IPS-18a (cell line): ENCODE data around the gene RGCC.
A peak's percentile ranks its signal among the peaks of the same experiment; 100 is the strongest.
"Not testable (repeated sequence)": the region's sequence is repeated elsewhere in the genome, so short reads cannot be mapped to it uniquely, and the experiment has no call there.

Experiments
- H3K27ac ChIP-seq: one replicate; pipeline ENCODE4 v1.5.1; 2013; ENCODE audit warnings: low read length
- H3K27me3 ChIP-seq: one replicate; pipeline ENCODE4 v1.6.1; 2013; ENCODE audit warnings: mild to moderate bottlenecking, low read length; ENCODE audit not compliant: control insufficient read depth, insufficient read depth
- H3K36me3 ChIP-seq: one replicate; pipeline ENCODE4 v1.6.1; 2013; ENCODE audit warnings: low read depth, low read length; ENCODE audit not compliant: control insufficient read depth
- H3K4me1 ChIP-seq: one replicate; pipeline ENCODE4 v1.6.1; 2013; ENCODE audit warnings: low read depth, low read length; ENCODE audit not compliant: control insufficient read depth
- H3K4me3 ChIP-seq: one replicate; pipeline ENCODE4 v1.5.1; 2013; ENCODE audit warnings: low read length
- H3K9ac ChIP-seq: one replicate; pipeline ENCODE4 v1.6.1; 2013; ENCODE audit warnings: mild to moderate bottlenecking, low read length, moderate library complexity
- H3K9me3 ChIP-seq: one replicate; pipeline ENCODE4 v1.6.1; 2013; ENCODE audit warnings: low read depth, low read length; ENCODE audit not compliant: control insufficient read depth

The RGCC gene

GRCh38 chr13:41421330-41421729 is 36.0 kb upstream of the RGCC start:
- H3K27me3 ChIP-seq, H3K4me1 ChIP-seq, H3K27ac ChIP-seq, H3K4me3 ChIP-seq, H3K9ac ChIP-seq, H3K36me3 ChIP-seq, H3K9me3 ChIP-seq: not testable (repeated sequence)

- H3K4me1 ChIP-seq, H3K27me3 ChIP-seq, H3K9me3 ChIP-seq, H3K27ac ChIP-seq, H3K36me3 ChIP-seq, H3K9ac ChIP-seq, H3K4me3 ChIP-seq: not testable (repeated sequence)
Observed at GRCh38 chr13:41421983-41422382, 35.4 kb upstream of the RGCC start.

GRCh38 chr13:41423259-41423658 is 34.1 kb upstream of the RGCC start:
- not testable (repeated sequence) for H3K4me3 ChIP-seq, H3K9ac ChIP-seq, H3K9me3 ChIP-seq, H3K27ac ChIP-seq, H3K4me1 ChIP-seq, H3K36me3 ChIP-seq
- peaks cover 10% of the 10 kb centered on the region for H3K27me3 ChIP-seq

GRCh38 chr13:41424675-41425074 is 32.7 kb upstream of the RGCC start:
- not testable (repeated sequence) for H3K9ac ChIP-seq, H3K27ac ChIP-seq, H3K4me3 ChIP-seq, H3K9me3 ChIP-seq, H3K4me1 ChIP-seq, H3K36me3 ChIP-seq
- H3K27me3 ChIP-seq, result peaks cover 10% of the 10 kb centered on the region

DNA sequence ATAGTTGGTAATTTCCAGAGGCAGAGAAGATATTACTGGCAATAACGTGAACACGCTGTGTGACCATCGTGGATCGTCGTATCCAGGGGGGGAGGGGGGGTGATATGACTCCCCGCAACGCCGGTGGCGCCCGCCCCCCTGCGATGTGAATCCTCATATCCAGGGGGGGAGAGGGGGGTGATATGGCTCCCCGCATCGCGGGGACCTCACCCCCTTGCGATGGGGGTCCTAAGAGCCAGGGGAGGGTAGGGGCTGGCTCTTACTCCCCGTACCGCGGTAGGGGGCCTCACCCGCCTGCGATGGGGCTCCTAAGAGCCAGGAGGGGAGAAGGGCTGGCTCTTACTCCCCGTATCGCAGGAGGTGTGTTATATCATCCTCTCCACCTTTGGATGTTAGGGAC is 31.3 kb upstream of the RGCC start:
- Histone ChIP-seq H3K9ac (no peak overlapping the region), H3K4me3 (no peak overlapping the region), H3K4me1 (no peaks in the 10 kb centered on the region), H3K27me3 (peaks cover 10% of the 10 kb centered on the region), H3K36me3 (no peaks in the 10 kb centered on the region), H3K27ac (no peak overlapping the region), H3K9me3 (no peaks in the 10 kb centered on the region)

DNA sequence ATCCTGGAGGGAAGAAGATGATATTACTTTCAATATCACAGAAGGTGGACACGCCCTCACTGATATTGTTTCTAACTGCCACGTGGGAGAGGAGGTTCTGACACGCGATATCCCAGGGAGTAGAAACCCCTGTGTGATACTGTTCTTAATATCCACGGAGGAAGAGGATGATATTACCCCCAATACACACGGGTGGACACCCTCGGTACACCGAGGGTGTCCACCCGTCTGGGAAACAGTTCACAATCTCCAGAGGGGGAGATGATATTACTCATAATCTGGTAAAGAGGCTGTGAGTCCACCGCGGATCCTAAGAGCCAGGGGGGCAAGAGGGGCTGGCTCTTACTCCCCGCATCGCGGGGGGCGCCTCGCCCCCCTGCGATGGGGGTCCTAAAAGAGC is 29.7 kb upstream of the RGCC start:
- Histone ChIP-seq H3K9me3 (no peaks in the 10 kb centered on the region), H3K9ac (no peak overlapping the region), H3K27ac (no peak overlapping the region), H3K27me3 (peaks cover 10% of the 10 kb centered on the region), H3K36me3 (no peaks in the 10 kb centered on the region), H3K4me1 (no peaks in the 10 kb centered on the region), H3K4me3 (peak overlapping the region; percentile 51)

DNA sequence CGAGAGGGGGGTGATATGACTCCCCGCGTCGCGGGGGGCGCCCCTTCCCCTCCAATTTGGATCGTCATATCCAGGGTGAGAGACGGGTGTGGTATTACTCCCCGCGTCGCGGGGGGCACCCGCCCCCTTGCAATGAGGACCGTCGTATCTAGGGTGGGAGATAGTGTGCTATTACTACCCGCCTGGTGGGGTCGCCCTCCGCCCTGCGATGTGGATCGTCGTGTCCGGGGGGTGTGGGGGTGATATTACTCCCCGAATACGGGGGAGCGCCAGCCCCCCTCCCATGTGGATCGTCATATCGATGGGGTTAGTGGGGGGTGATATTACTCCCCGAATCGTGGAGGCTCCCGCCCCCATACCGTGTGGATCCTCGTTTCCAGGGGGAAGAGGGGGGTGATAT is 29.2 kb upstream of the RGCC start:
- Histone ChIP-seq H3K9me3 (no peaks in the 10 kb centered on the region), H3K4me1 (no peaks in the 10 kb centered on the region), H3K9ac (no peak overlapping the region), H3K27me3 (peaks cover 10% of the 10 kb centered on the region), H3K36me3 (no peaks in the 10 kb centered on the region), H3K4me3 (peak overlapping the region; percentile 51), H3K27ac (no peak overlapping the region)

- H3K9me3 ChIP-seq, H3K27me3 ChIP-seq, H3K4me3 ChIP-seq, H3K27ac ChIP-seq, H3K9ac ChIP-seq, H3K36me3 ChIP-seq, H3K4me1 ChIP-seq: not testable (repeated sequence)
Observed at GRCh38 chr13:41434030-41434429, 23.3 kb upstream of the RGCC start.

- Histone ChIP-seq H3K9me3 (no peaks in the 10 kb centered on the region), H3K4me3 (no peak overlapping the region), H3K36me3 (no peaks in the 10 kb centered on the region), H3K4me1 (no peaks in the 10 kb centered on the region), H3K27me3 (no peaks in the 10 kb centered on the region), H3K27ac (no peak overlapping the region), H3K9ac (no peak overlapping the region)
Observed at GRCh38 chr13:41434831-41435520, 22.4 kb upstream of the RGCC start.

- H3K36me3 ChIP-seq, result no peaks in the 10 kb centered on the region
- H3K4me1 ChIP-seq, result no peaks in the 10 kb centered on the region
- H3K27ac ChIP-seq, result no peak overlapping the region
- no peaks in the 10 kb centered on the region for H3K27me3 ChIP-seq
- no peaks in the 10 kb centered on the region for H3K9me3 ChIP-seq
- no peak overlapping the region for H3K4me3 ChIP-seq
- H3K9ac ChIP-seq, result no peak overlapping the region
Observed at GRCh38 chr13:41443969-41444368, 13.4 kb upstream of the RGCC start.

DNA sequence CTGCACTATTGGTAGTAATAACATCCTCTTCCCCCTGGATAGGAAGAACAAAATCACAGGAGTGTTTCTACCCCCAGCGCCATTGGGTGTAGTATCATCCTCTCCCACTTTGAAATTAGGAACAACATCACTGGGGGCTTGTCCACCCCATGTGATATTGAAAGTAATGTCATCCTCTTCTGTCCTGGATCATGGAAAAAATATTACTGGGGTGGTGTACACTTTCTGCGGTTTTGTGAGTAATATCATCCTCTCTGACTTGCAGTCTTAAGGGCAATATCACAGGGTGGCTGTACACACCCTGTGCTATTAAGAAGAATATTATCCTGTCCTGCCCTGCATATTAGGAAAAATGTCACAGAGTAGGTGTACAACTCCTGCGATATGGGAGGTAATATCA is 4.9 kb upstream of the RGCC start:
- no peak overlapping the region for H3K9ac ChIP-seq
- no peak overlapping the region for H3K27ac ChIP-seq
- no peak overlapping the region for H3K4me3 ChIP-seq
- H3K27me3 ChIP-seq, result peaks cover 44% of the 10 kb centered on the region
- no peaks in the 10 kb centered on the region for H3K36me3 ChIP-seq
- H3K4me1 ChIP-seq, result no peaks in the 10 kb centered on the region
- no peaks in the 10 kb centered on the region for H3K9me3 ChIP-seq

DNA sequence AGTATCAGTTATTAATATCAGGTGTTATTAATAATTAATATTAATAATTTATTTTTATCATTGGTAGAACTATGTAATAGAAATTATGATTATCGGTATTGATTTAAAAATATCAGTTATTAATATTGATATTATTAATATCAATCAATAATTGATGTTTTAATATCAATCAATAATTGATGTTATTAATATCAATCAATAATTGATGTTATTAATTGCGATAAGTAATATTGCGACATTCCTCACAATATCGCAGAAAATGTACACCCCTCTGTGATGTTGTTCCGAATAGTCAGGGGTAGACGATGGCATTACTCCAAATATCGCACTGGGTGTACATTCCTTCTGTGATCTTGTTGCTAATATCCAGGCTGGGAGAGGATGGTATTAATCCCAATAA is 3.7 kb upstream of the RGCC start:
- Histone ChIP-seq H3K9me3 (no peaks in the 10 kb centered on the region), H3K9ac (no peak overlapping the region), H3K4me3 (no peak overlapping the region), H3K27me3 (peaks cover 56% of the 10 kb centered on the region), H3K36me3 (no peaks in the 10 kb centered on the region), H3K27ac (no peak overlapping the region), H3K4me1 (no peaks in the 10 kb centered on the region)
